K562 (cell line): Measurements from ENCODE around the gene LGALS3. TPM values are rescaled to one million over a fixed set of nuclear protein-coding genes. Genes with fewer than 3 reads are reported as not detected.

Source experiments
- ATAC-seq: fragments of 200-7000 bp; cut with Tn5 transposase; 3 replicates; pipeline ENCODE4 v1.9.1; 2020; ENCODE audit warnings: moderate library complexity
- BruUV-seq: library from RNA; stranded (reverse); fragments of 400-500 nt; replicated peaks from 2 replicates; lab custom pipeline; 2021; lab: Mats Ljungman, UMichigan
- CTCF ChIA-PET: fragments of 300-600 bp; formaldehyde crosslinking; extraction: SDS; loops from one replicate; lab custom pipeline; 2021; ENCODE audit warnings: low intra/inter-chr PET ratio; lab: Yijun Ruan, JAX
- POLR2A ChIA-PET: fragments of 300-600, 350-650 bp; sonication (Branson Sonifier 250); formaldehyde crosslinking; extraction: SDS; loops from one replicate; lab custom pipeline; 2021; ENCODE audit warnings: antibody characterized with exemption, inconsistent platforms; lab: Yijun Ruan, JAX
- DNase-seq, 4 experiments: peaks; one replicate each; pipeline versions ENCODE4 v3.0.0 to v3.0.0-alpha.2; 2011 to 2018; ENCODE audit warnings: low spot score in 3 of 4, mixed read lengths in 3 of 4; ENCODE audit errors: extremely low read depth in 1 of 4
- FAIRE-seq: peaks from 2 replicates; lab custom pipeline; 2011; peaks lifted over from hg19 to GRCh38; lab: Jason Lieb, UNC
- H2AFZ ChIP-seq: 2 replicates; pipeline ENCODE4 v1.6.0; 2011; ENCODE audit warnings: low read depth, low read length, control low read depth, inconsistent platforms
- H3K27ac ChIP-seq: fragments of 200-600 bp; 3 replicates; pipeline ENCODE4 v1.8.0; 2011; ENCODE audit warnings: low read depth, mild to moderate bottlenecking, control low read depth, inconsistent platforms, low read length, moderate library complexity, mixed read lengths; ENCODE audit errors: extremely low read depth
- H3K27me3 ChIP-seq, 2 experiments: fragments of 300-600 bp in 1 of 2; 2 replicates in 1 of 2; 3 replicates in 1 of 2; pipeline versions ENCODE4 v1.6.0 to v1.8.0; 2011; ENCODE audit warnings: inconsistent platforms in 2 of 2, low read length in 2 of 2, mild to moderate bottlenecking in 1 of 2, mixed read lengths in 1 of 2, moderate library complexity in 1 of 2; ENCODE audit not compliant: control insufficient read depth in 2 of 2, insufficient read depth in 2 of 2
- H3K36me3 ChIP-seq: fragments of 300-600 bp; 3 replicates; pipeline ENCODE4 v1.8.0; 2011; ENCODE audit warnings: mild to moderate bottlenecking, low read length, inconsistent platforms; ENCODE audit not compliant: control insufficient read depth, insufficient read depth
- H3K4me1 ChIP-seq, 2 experiments: fragments of 200-600 bp in 1 of 2; replicated peaks in 1 of 2; 2 replicates in 1 of 2; 3 replicates in 1 of 2; pipeline versions ENCODE4 v1.5.1 to v1.8.0; 2011; ENCODE audit warnings: inconsistent platforms in 2 of 2, low read length in 2 of 2, mild to moderate bottlenecking in 1 of 2, mixed read lengths in 1 of 2, moderate library complexity in 1 of 2; ENCODE audit not compliant: control insufficient read depth in 2 of 2, insufficient read depth in 2 of 2
- H3K4me2 ChIP-seq: 2 replicates; pipeline ENCODE4 v1.6.1; 2011; ENCODE audit warnings: low read length, control low read depth, inconsistent platforms, mixed read lengths; ENCODE audit not compliant: insufficient read depth
- H3K4me3 ChIP-seq: fragments of 200-600 bp; sonication (generic), shearing (Covaris generic); 2 replicates; pipeline ENCODE4 v1.5.1; 2016; ENCODE audit warnings: control low read depth, inconsistent platforms
- H3K79me2 ChIP-seq: fragments of 200-600 bp; 3 replicates; pipeline ENCODE4 v1.8.0; 2011; ENCODE audit warnings: low read length, inconsistent platforms; ENCODE audit not compliant: control insufficient read depth, insufficient read depth
- H3K9ac ChIP-seq, 2 experiments: 2 replicates each; pipeline versions ENCODE4 v1.6.0 to v1.6.1; 2011; ENCODE audit warnings: low read depth in 2 of 2, low read length in 2 of 2, control low read depth in 1 of 2, inconsistent platforms in 1 of 2, mild to moderate bottlenecking in 1 of 2, mixed read lengths in 1 of 2; ENCODE audit not compliant: insufficient read depth in 1 of 2
- H3K9me1 ChIP-seq: one replicate; pipeline ENCODE4 v1.6.0; 2011; ENCODE audit warnings: inconsistent platforms, mild to moderate bottlenecking, low read length, moderate library complexity; ENCODE audit not compliant: control insufficient read depth, insufficient read depth
- H3K9me3 ChIP-seq: replicated peaks from 2 replicates; pipeline ENCODE4 v1.5.1; 2011; ENCODE audit warnings: low read depth, low read length, inconsistent platforms; ENCODE audit not compliant: control insufficient read depth, insufficient read depth
- H4K20me1 ChIP-seq: replicated peaks from 2 replicates; pipeline ENCODE4 v1.6.1; 2011; ENCODE audit warnings: low read length, inconsistent platforms, mixed read lengths; ENCODE audit not compliant: control insufficient read depth, insufficient read depth
- FOXP1 ChIP-seq: sonication (generic); formaldehyde crosslinking; IDR thresholded peaks from 2 replicates; pipeline ENCODE4 v1.8.0; 2022; ENCODE audit warnings: mild to moderate bottlenecking, missing genetic modification reagents
- MIER1 ChIP-seq: fragments of 450-650 bp; IDR thresholded peaks from 2 replicates; pipeline ENCODE4 v1.6.1; 2016; ENCODE audit warnings: antibody characterized with exemption, mild to moderate bottlenecking, low read depth
- NBN ChIP-seq: fragments of 450-650 bp; IDR thresholded peaks from 2 replicates; pipeline ENCODE4 v1.6.1; 2016; ENCODE audit warnings: low read depth, mild to moderate bottlenecking
- NCOA6 ChIP-seq: fragments of 450-650 bp; IDR thresholded peaks from 2 replicates; pipeline ENCODE4 v1.6.1; 2017; ENCODE audit warnings: mild to moderate bottlenecking
- ZNF586 ChIP-seq: fragments of 450-650 bp; formaldehyde crosslinking; conservative IDR thresholded peaks from 2 replicates; pipeline ENCODE4 v1.4.0; 2020; ENCODE audit warnings: mild to moderate bottlenecking, moderate library complexity
- ZNF655 ChIP-seq: fragments of 250-450 bp; sonication (Bioruptor Pico); IDR thresholded peaks from 2 replicates; pipeline ENCODE4 v1.5.0; 2021
- ZSCAN32 ChIP-seq: fragments of 450-650 bp; formaldehyde crosslinking; IDR thresholded peaks from 2 replicates; pipeline ENCODE4 v1.4.0; 2020; ENCODE audit warnings: mild to moderate bottlenecking, moderate library complexity
- WGBS: fragments of 100-300 bp; shearing (Covaris generic); methylation state at CpG from one replicate; pipeline ENCODE4 v1.1.6; 2016; ENCODE audit warnings: low coverage, mixed read lengths; ENCODE audit not compliant: insufficient coverage; ENCODE audit errors: missing lambda C conversion rate; 5-methylcytosine and 5-hydroxymethylcytosine counted together
- in situ Hi-C: fragments of 300-500 bp; cut with MboI; formaldehyde crosslinking; loops from 4 replicates; pipeline ENCODE4 v1.15.0; 2018; ENCODE audit warnings: inconsistent platforms, mixed read lengths
- intact Hi-C: fragments of 100-400 bp; cut with micrococcal nuclease; formaldehyde crosslinking; loops from 2 replicates; pipeline ENCODE4 v1.14.2; 2022
- polyA plus RNA-seq, 8 experiments: library from polyadenylated mRNA; depleted of rRNA in 4 of 8; stranded (reverse) in 5 of 8; unstranded in 3 of 8; fragments of >200 nt; fragmentation: Nextera tagmentation in 2 of 8; fragmentation: Illumina TruSeq in 1 of 8; extraction: Ambion mirVana in 2 of 8; extraction: Trizol in 1 of 8; gene quantifications; 2 replicates each; pipeline versions ENCODE4 v1.2.1 to v1.2.3, GENCODE V29; 2011 to 2014; ENCODE audit warnings: inconsistent platforms in 1 of 8, missing spikeins in 1 of 8
- total RNA-seq, 7 experiments: library from RNA; depleted of rRNA in 6 of 7; stranded (reverse); fragments of >200 nt in 6 of 7; fragmentation: Illumina TruSeq in 2 of 7; extraction: Trizol in 2 of 7; gene quantifications; 2 replicates each; pipeline versions ENCODE4 v1.2.1 to v1.2.3, GENCODE V29; 2011 to 2021; ENCODE audit warnings: low replicate concordance in 1 of 7

The LGALS3 gene
- total and polyA plus RNA-seq, 9 of the 15 experiments (the other 6 are each of a cell fraction or from before 2014, with no cell fraction given): 0.04 to 1.9 (median 1.1) TPM

DNA sequence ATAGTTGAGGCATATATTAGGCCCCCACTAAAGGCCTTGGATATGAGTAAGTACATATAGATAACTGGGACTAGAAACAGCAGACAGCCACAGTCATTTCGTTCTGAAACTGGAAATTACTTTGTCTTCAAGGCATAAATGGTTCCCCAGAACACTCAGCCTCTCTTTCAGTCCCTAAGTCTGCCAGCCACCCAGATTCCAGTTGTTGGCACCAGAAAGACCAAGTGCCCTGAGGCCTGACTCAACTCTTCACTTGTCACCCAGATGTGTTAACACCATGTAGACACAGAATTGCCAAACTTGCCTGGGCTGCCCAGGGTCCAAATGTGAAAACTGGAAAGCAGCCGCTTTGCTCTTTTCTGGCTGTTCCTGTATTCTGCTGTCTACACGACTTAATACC lies 3.0 kb upstream of the LGALS3 start:
- DNase-seq: no peak
- Histone ChIP-seq H3K4me3 (no peak overlapping the region), H3K79me2 (no peaks in the 10 kb centered on the region), H3K9me3 (no peaks in the 10 kb centered on the region), H3K4me1 (peaks cover 10 to 23% of the 10 kb centered on the region in 2 experiments; a peak in 4 of 5 replicates), H3K9ac (no peak overlapping the region), H3K4me2 (no peak overlapping the region), H3K9me1 (no peaks in the 10 kb centered on the region), H2AFZ (no peak overlapping the region), H3K36me3 (no peaks in the 10 kb centered on the region), H3K27ac (no peak overlapping the region), H3K27me3 (no peaks in the 10 kb centered on the region), H4K20me1 (no peaks in the 10 kb centered on the region)
- 27% methylated on average over 3 of the region's 3 CpGs for WGBS
- no peak for ATAC-seq
- intact Hi-C loops: no loop called here
- POLR2A ChIA-PET: no interaction called here
- CTCF ChIA-PET: no interaction called here
- TF ChIP-seq ZNF586 (CRISPR knock-in tag) (no peak), ZNF655 (no peak), ZSCAN32 (CRISPR knock-in tag) (no peak), FOXP1 (CRISPR knock-in tag) (no peak), NCOA6 (no peak)
- BruUV-seq: no TSS peak
- in situ Hi-C loops: no loop called here
- no peak for FAIRE-seq

- Histone ChIP-seq H3K36me3 (no peaks in the 10 kb centered on the region), H3K27me3 (no peaks in the 10 kb centered on the region), H3K27ac (no peak overlapping the region), H3K9me1 (no peaks in the 10 kb centered on the region), H3K9me3 (no peaks in the 10 kb centered on the region), H4K20me1 (no peaks in the 10 kb centered on the region), H3K9ac (no peak overlapping the region), H3K4me1 (peaks cover 10 to 23% of the 10 kb centered on the region in 2 experiments; a peak in 4 of 5 replicates), H3K4me3 (no peak overlapping the region)
- WGBS: 7% methylated on average over 5 of the region's 5 CpGs
- ChIA-PET CTCF (no interaction called here), POLR2A (no interaction called here)
- intact Hi-C loops: no loop called here
- no peak for FAIRE-seq
- DNase-seq: no peak
- ATAC-seq: no peak
- TF ChIP-seq MIER1 (no peak), NBN (no peak)
- TF ChIP-seq, all 486 proteins: peak for 0
- Histone ChIP-seq H2AFZ (no peak overlapping the region), H3K79me2 (no peaks in the 10 kb centered on the region), H3K4me2 (no peak overlapping the region)
- in situ Hi-C loops: no loop called here
- BruUV-seq: no TSS peak
These were observed 2.1 kb upstream of the LGALS3 start for GRCh38 chr14:55126932-55127459.
